Measurements from ENCODE around the gene SLC46A3.

SLC46A3 gene

DNA sequence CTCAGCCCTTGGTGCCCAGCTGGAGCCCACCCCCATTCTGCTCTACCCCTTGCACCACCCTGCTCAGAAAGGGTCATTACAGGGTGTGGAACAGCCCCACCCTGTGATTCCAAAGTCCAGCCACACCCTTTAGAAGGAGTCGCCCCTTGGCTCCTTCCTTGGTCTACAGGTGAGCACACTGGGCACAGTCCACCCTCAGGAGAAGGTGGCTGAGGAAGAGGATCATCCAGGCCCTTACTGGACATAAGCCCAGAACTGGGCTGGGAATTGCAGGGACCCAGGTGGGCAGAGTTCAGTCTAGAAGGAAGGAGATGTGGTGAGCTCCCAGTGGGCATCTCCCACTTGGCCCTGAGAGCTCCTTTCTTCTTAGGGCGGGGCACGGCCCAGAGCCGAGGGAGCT lies 8.6 kb downstream of the SLC46A3 start:
- TF ChIP-seq, protein P1, sequence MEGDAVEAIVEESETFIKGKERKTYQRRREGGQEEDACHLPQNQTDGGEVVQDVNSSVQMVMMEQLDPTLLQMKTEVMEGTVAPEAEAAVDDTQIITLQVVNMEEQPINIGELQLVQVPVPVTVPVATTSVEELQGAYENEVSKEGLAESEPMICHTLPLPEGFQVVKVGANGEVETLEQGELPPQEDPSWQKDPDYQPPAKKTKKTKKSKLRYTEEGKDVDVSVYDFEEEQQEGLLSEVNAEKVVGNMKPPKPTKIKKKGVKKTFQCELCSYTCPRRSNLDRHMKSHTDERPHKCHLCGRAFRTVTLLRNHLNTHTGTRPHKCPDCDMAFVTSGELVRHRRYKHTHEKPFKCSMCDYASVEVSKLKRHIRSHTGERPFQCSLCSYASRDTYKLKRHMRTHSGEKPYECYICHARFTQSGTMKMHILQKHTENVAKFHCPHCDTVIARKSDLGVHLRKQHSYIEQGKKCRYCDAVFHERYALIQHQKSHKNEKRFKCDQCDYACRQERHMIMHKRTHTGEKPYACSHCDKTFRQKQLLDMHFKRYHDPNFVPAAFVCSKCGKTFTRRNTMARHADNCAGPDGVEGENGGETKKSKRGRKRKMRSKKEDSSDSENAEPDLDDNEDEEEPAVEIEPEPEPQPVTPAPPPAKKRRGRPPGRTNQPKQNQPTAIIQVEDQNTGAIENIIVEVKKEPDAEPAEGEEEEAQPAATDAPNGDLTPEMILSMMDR (IDR thresholded peaks at IDR 0.05): no peak

DNA sequence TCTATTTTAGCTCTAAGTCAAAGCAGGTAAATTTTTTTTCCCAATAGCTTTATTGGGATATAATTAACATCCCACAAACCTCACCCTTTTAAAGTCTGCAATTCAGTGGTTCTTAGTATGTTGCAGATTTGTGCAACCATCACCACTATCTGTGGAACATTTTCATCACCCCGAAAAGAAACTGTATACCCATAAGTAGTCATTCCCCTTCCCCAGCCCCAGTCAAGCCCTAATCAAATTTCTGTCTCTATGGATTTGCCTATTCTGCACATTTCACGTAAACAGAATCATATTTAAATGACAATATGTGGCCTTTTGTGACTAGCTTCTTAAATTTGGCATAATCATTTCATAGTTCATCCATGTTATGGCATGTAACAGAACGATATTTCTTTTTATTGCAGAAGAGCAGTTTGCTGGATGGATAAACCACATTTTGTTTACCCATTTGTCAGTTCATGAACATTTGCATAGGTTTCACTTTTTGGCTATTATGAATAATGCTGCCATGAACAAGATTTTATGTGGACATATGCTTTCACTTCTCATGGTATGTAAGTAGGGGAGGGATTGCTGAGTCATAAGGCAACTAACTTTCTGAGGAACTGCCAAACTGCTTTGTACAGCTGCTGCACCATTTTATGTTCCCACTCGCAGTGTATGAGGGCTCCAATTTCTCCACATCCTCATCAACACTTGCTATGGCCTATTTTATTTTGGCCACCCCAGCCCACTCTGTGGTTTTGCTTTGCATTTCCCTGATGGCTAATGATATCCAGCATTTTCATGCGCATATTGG lies 10.9 kb downstream of the SLC46A3 start:
- TF ChIP-seq, protein P1 (IDR thresholded peaks at IDR 0.05): no peak

DNA sequence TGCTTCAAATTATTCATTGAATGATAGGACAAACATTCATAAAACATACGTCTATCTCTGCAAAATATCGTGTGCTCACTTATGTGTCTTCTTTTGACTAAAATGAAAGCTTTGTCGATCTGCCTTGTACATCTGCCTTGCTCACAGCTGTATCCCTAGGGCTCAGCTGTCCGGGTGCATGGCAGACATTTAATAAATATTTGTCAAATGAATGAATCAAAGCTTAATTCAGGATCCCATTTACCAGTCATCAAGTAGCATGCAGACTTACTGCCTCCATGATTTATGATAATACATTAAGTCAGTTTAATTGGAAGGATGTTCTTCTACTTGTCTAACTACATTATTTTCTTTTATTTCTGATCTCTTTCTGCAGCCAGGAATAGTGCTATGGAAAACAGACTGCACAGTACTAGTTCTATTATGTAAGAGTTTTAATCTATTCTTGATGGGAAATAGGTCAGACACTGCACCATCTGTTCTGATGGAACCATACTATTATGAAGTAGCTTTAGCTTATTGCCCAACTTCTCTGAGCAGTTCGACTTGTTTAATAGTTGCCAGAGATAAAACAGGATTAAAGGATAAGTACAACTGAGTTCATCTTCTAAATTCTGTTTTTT lies 13.2 kb downstream of the SLC46A3 start:
- TF ChIP-seq, protein P1 (IDR thresholded peaks at IDR 0.05): no peak

DNA sequence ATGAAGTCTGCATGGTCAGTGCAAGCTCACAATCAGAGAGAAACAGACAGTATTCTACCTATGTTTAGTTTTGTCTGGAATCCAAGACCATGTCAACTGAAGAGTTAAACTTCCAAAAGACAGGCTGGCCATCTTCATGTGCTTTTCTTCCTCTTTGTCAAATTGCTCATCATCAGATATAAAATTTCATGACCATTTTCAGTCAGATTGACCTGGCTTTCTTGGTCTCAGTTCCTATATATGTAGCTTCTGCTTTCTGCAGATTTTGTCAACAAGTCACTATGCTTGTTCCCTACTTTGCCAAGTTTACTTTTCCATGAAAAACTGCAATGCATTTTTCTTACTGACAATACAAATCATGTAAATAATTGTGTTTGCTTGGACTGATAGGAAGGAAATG lies 13.9 kb downstream of the SLC46A3 start:
- TF ChIP-seq, protein P1 (IDR thresholded peaks at IDR 0.05): no peak

DNA sequence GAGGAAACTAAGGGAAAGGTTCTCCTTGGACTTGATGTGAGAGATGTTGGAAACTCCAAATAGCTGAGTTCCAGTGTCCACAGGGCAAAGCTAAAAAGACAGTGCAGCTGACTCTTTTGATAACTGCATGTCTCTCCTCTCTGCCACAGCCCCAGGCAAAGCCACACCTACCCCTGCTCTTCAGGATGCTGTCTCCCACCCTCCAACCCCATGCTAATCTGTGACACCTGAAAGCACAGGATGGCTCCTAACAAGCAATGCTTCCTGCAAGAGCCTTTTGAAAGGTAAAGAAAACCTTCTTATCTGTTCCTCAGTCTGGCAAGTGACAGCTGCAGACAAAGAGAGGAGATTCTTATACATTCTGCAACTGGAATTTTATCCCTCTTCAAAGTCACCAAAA lies 14.5 kb downstream of the SLC46A3 start:
- TF ChIP-seq, protein P1 (IDR thresholded peaks at IDR 0.05): no peak

DNA sequence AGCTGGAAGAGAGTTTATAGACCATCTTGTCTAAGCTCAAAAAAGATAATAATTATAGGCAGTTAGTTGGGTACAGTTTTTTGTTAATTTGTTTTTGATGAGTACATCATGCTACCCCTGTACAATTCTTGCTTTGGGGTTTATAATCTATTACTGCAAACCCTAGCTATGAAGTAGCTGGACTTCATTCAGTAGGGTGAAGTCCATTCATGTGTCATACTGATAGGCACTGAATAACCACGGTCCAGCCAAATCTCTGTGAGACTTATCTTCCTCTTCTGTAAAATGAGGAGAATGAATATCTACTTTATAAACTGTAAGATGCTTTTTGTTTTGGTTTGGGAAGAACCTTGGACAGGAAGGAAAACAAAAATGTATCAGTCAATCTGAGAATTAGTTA lies 19.5 kb downstream of the SLC46A3 start:
- TF ChIP-seq, protein P1 (IDR thresholded peaks at IDR 0.05): no peak

DNA sequence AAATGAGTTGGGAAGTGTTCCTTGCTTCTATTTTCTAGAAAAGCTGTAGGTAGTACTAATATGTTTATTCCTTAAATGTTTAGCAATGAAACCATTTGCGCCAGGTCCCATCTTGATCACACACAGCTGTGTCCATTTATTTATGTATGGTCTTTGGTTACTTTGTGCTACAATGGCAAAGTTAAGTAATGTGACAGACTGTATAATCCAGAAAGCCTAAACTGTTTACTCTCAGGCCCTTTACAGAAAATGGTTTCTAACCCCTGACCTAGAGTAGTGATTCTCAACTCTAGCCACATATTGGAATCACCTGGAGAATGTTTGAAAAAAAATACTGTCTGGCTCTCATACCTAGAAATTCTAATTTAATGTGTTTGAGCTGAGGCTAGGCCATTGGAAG lies 21.3 kb downstream of the SLC46A3 start:
- TF ChIP-seq, protein P1 (IDR thresholded peaks at IDR 0.05): no peak
